Adrenal gland (tissue), 5 donors: Measurements from ENCODE around the gene PEAK1.

Experiments
- POLR2A ChIP-seq, 2 donors: fragments of 450-650 bp; IDR thresholded peaks; one replicate each; pipeline ENCODE4 v1.6.1; 2017; ENCODE audit warnings: antibody characterized with exemption in 2 of 2, mild to moderate bottlenecking in 2 of 2, moderate library complexity in 1 of 2
- TF ChIP-seq, protein P1 (sequence below), 6 experiments: fragments of 450-650 bp in 4 of 6; fragments of 200-600 bp in 2 of 6; sonication (generic) in 1 of 6; IDR thresholded peaks; 1 replicate in 5 of 6; 2 replicates in 1 of 6; pipeline versions ENCODE4 v1.5.1 to v1.8.0; 2016 to 2021; ENCODE audit warnings: antibody characterized with exemption in 6 of 6, mild to moderate bottlenecking in 2 of 6, moderate library complexity in 1 of 6
- donor health status: DM: no; HTN: no; CAD: no.

DNA sequence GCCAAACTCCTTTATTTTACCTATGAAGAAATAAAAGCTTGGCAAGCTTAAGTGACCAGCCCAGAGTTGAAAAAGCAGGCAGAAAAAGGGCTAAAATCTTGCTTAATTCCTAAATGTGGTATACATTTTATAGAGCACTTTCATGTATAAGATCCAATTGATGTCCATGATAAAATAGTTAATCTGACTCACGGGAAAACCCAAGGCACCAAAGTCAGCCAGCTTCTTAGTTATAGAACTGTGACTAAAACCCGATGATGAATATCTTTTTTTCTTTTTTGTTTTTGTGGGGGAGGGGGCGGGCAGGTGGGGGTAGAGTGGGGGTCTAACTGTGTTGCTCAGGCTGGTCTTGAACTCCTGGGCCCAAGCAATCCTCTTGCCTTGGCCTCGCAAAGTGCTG, 71.4 kb downstream of the PEAK1 start:
- TF ChIP-seq, protein P1, sequence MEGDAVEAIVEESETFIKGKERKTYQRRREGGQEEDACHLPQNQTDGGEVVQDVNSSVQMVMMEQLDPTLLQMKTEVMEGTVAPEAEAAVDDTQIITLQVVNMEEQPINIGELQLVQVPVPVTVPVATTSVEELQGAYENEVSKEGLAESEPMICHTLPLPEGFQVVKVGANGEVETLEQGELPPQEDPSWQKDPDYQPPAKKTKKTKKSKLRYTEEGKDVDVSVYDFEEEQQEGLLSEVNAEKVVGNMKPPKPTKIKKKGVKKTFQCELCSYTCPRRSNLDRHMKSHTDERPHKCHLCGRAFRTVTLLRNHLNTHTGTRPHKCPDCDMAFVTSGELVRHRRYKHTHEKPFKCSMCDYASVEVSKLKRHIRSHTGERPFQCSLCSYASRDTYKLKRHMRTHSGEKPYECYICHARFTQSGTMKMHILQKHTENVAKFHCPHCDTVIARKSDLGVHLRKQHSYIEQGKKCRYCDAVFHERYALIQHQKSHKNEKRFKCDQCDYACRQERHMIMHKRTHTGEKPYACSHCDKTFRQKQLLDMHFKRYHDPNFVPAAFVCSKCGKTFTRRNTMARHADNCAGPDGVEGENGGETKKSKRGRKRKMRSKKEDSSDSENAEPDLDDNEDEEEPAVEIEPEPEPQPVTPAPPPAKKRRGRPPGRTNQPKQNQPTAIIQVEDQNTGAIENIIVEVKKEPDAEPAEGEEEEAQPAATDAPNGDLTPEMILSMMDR (IDR thresholded peaks at IDR 0.05), result no peak
- TF ChIP-seq POLR2A (IDR thresholded peaks at IDR 0.05), result no peak
